Measurements from ENCODE around the gene ESR2.

ESR2 gene

GRCh38 chr14:64235652-64236640, 58.2 kb downstream of the ESR2 start:
- H3K4me1 ChIP-seq (ENCODE audit: insufficient read depth, low read length): no peaks in the 10 kb centered on the region

GRCh38 chr14:64234877-64235651, 59.1 kb downstream of the ESR2 start:
- WGBS: 90% methylated on average over 24 of the region's 24 CpGs
- Histone ChIP-seq H3K4me3 (ENCODE audit: low read length) (no peak overlapping the region), H3K4me1 (ENCODE audit: insufficient read depth, low read length) (no peaks in the 10 kb centered on the region), H3K27me3 (ENCODE audit: insufficient read depth, low read length) (no peaks in the 10 kb centered on the region), H3K9ac (ENCODE audit: low read depth, low read length) (no peak overlapping the region), H3K27ac (ENCODE audit: low read depth, low read length) (no peak overlapping the region), H3K36me3 (ENCODE audit: insufficient read depth, low read length) (peaks cover 15% of the 10 kb centered on the region), H3K9me3 (ENCODE audit: insufficient read depth, low read depth, low read length) (no peaks in the 10 kb centered on the region)

More at GRCh38 chr14:64235652-64236640, 58.2 kb downstream of the ESR2 start:
- Histone ChIP-seq H3K27me3 (ENCODE audit: insufficient read depth, low read length) (no peaks in the 10 kb centered on the region), H3K27ac (ENCODE audit: low read depth, low read length) (no peak overlapping the region), H3K36me3 (ENCODE audit: insufficient read depth, low read length) (peaks cover 15% of the 10 kb centered on the region), H3K4me3 (ENCODE audit: low read length) (no peak overlapping the region), H3K9me3 (ENCODE audit: insufficient read depth, low read depth, low read length) (no peaks in the 10 kb centered on the region), H3K9ac (ENCODE audit: low read depth, low read length) (no peak overlapping the region)
- 89% methylated on average over 13 of the region's 13 CpGs for WGBS

DNA sequence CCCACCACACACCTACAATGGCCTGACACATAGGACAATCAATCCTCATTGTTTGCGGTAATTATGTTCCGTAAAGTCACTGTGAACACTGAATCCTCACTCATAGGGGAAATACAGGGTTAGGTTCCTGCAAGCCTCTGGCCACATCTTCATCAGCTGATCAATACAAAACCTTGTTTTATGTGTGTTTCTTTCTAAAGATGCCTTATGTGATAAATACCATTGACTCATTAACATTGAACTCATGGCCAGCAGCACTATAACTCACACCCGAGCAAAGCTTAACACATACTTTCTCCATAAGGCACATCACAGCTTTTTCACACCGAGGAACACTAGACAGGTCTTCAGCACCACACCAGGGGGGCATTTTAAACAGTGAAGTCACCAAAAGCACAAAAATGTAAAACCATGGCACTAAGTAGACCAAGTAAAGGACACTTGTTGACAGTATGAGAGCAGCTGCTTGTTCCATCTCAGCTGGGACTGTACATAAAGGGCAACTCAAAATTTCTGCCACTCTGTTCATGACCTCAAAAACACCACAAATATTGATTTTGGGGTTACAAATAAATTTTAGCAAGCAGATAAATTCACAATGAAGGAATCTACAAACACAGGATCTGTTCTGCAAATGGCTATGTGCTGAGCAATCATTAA, 60.5 kb downstream of the ESR2 start:
- H3K9ac ChIP-seq (ENCODE audit: low read depth, low read length): no peak overlapping the region
- peaks cover 19% of the 10 kb centered on the region for H3K36me3 ChIP-seq (ENCODE audit: insufficient read depth, low read length)
- no peak overlapping the region for H3K27ac ChIP-seq (ENCODE audit: low read depth, low read length)
- no peaks in the 10 kb centered on the region for H3K4me1 ChIP-seq (ENCODE audit: insufficient read depth, low read length)
- H3K9me3 ChIP-seq (ENCODE audit: insufficient read depth, low read depth, low read length): no peaks in the 10 kb centered on the region
- H3K4me3 ChIP-seq (ENCODE audit: low read length): no peak overlapping the region
- 89% methylated on average over 4 of the region's 4 CpGs for WGBS
- no peaks in the 10 kb centered on the region for H3K27me3 ChIP-seq (ENCODE audit: insufficient read depth, low read length)

DNA sequence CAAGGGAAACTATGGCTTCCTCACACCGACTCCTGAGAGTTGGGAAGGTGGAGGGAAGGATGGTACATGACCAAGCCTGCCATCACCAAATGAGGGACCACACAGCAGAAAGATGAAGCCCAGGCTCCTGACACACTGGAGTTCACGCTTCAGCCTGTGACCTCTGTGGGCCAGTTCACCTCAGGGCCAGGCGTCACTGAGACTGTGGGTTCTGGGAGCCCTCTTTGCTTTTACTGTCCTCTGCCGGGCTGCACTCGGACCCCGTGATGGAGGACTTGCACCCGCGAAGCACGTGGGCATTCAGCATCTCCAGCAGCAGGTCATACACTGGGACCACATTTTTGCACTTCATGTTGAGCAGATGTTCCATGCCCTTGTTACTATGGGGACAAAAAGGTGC, 61.2 kb downstream of the ESR2 start:
- Histone ChIP-seq H3K9ac (ENCODE audit: low read depth, low read length) (no peak overlapping the region), H3K4me3 (ENCODE audit: low read length) (no peak overlapping the region), H3K9me3 (ENCODE audit: insufficient read depth, low read depth, low read length) (no peaks in the 10 kb centered on the region), H3K27ac (ENCODE audit: low read depth, low read length) (no peak overlapping the region), H3K36me3 (ENCODE audit: insufficient read depth, low read length) (peaks cover 26% of the 10 kb centered on the region), H3K27me3 (ENCODE audit: insufficient read depth, low read length) (no peaks in the 10 kb centered on the region), H3K4me1 (ENCODE audit: insufficient read depth, low read length) (no peaks in the 10 kb centered on the region)
- WGBS: 95% methylated on average over 9 of the region's 9 CpGs

DNA sequence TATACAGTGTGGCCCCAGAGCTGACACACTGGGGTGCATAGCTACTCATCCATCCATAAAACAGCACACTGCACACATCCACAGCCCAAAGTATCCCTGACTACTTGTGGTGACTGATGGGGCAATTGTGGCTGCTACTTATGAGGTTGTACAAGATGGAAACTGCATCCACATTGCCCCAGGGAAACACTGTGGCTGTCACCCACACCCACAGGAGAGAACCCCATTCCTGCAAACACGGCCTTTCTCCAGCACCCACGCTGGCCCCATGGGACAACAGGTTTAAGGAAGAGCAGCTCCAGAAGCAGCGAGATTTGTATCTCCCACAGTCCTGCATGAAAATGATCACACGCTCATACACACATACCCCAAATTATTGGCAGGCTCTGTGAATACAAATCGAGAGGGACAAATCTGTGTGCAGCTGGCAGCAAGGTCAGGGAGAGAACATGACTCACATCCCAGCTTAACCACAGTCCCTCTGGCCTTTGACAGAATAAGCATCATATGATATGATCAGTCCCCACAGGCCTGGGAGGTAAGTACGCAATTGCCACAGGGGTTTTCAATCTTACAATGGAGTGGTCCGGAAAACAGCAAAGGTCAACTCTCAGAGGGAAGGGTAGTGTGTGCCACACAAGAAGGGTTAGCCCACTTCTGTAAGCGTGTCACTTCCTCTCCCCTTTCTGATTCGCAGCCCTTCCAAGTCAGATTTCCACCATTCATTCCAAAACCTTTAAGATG, 61.9 kb downstream of the ESR2 start:
- Histone ChIP-seq H3K27me3 (ENCODE audit: insufficient read depth, low read length) (no peaks in the 10 kb centered on the region), H3K9ac (ENCODE audit: low read depth, low read length) (no peak overlapping the region), H3K36me3 (ENCODE audit: insufficient read depth, low read length) (peaks cover 33% of the 10 kb centered on the region), H3K27ac (ENCODE audit: low read depth, low read length) (no peak overlapping the region), H3K4me3 (ENCODE audit: low read length) (no peak overlapping the region), H3K4me1 (ENCODE audit: insufficient read depth, low read length) (no peaks in the 10 kb centered on the region), H3K9me3 (ENCODE audit: insufficient read depth, low read depth, low read length) (no peaks in the 10 kb centered on the region)
- 91% methylated on average over 9 of the region's 9 CpGs for WGBS

GRCh38 chr14:64229489-64229888, 64.7 kb downstream of the ESR2 start:
- Histone ChIP-seq H3K9me3 (ENCODE audit: insufficient read depth, low read depth, low read length) (no peaks in the 10 kb centered on the region), H3K9ac (ENCODE audit: low read depth, low read length) (no peak overlapping the region), H3K27ac (ENCODE audit: low read depth, low read length) (no peak overlapping the region), H3K4me3 (ENCODE audit: low read length) (no peak overlapping the region), H3K4me1 (ENCODE audit: insufficient read depth, low read length) (no peaks in the 10 kb centered on the region), H3K27me3 (ENCODE audit: insufficient read depth, low read length) (no peaks in the 10 kb centered on the region), H3K36me3 (ENCODE audit: insufficient read depth, low read length) (peaks cover 54% of the 10 kb centered on the region)
- WGBS: 96% methylated on average over 3 of the region's 3 CpGs

- Histone ChIP-seq H3K4me3 (ENCODE audit: low read length) (no peak overlapping the region), H3K27ac (ENCODE audit: low read depth, low read length) (no peak overlapping the region)
- WGBS: 86% methylated on average over 1 of the region's 1 CpG
These were observed 66.3 kb downstream of the ESR2 start for GRCh38 chr14:64227856-64228255.

DNA sequence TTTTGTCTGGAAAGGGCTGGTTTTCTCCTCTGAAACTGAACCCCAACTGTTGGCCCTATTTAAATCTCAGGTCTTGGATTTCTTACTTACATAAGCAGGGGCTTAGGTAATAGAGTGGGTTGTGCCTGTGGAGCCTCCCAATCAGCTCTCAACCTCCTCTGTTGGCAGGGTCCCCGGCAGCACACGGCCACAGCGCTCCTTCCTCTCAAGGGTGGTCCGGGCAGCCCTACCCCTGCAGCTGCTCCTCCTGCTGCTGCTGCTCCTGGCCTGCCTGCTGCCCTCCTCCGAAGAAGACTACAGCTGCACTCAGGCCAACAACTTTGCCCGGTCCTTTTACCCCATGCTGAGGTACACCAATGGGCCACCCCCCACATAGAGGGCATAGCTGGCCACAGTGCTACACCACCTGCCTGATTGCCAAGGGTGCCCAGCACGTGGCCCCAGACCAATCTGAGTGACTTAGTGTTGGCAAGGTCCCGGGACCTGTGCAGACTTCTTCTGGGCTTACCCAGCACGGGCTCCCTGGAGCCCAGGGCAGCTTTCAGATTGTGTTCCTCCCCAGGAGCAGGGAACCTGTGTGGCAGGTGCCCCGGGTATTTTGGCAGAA, 68.9 kb downstream of the ESR2 start:
- no peak overlapping the region; the same call in 1 of the 2 replicates for H3K9ac ChIP-seq (ENCODE audit: low read depth, low read length)
- H3K36me3 ChIP-seq (ENCODE audit: insufficient read depth, low read length): peaks cover 77% of the 10 kb centered on the region
- no peak overlapping the region for H3K4me3 ChIP-seq (ENCODE audit: low read length)
- no peaks in the 10 kb centered on the region for H3K4me1 ChIP-seq (ENCODE audit: insufficient read depth, low read length)
- no peaks in the 10 kb centered on the region for H3K9me3 ChIP-seq (ENCODE audit: insufficient read depth, low read depth, low read length)
- H3K27ac ChIP-seq (ENCODE audit: low read depth, low read length): no peak overlapping the region
- 94% methylated on average over 10 of the region's 10 CpGs for WGBS
- H3K27me3 ChIP-seq (ENCODE audit: insufficient read depth, low read length): no peaks in the 10 kb centered on the region

More at GRCh38 chr14:64227856-64228255, 66.3 kb downstream of the ESR2 start:
- Histone ChIP-seq H3K4me1 (ENCODE audit: insufficient read depth, low read length) (no peaks in the 10 kb centered on the region), H3K9me3 (ENCODE audit: insufficient read depth, low read depth, low read length) (no peaks in the 10 kb centered on the region), H3K9ac (ENCODE audit: low read depth, low read length) (no peak overlapping the region), H3K36me3 (ENCODE audit: insufficient read depth, low read length) (peaks cover 69% of the 10 kb centered on the region), H3K27me3 (ENCODE audit: insufficient read depth, low read length) (no peaks in the 10 kb centered on the region)

DNA sequence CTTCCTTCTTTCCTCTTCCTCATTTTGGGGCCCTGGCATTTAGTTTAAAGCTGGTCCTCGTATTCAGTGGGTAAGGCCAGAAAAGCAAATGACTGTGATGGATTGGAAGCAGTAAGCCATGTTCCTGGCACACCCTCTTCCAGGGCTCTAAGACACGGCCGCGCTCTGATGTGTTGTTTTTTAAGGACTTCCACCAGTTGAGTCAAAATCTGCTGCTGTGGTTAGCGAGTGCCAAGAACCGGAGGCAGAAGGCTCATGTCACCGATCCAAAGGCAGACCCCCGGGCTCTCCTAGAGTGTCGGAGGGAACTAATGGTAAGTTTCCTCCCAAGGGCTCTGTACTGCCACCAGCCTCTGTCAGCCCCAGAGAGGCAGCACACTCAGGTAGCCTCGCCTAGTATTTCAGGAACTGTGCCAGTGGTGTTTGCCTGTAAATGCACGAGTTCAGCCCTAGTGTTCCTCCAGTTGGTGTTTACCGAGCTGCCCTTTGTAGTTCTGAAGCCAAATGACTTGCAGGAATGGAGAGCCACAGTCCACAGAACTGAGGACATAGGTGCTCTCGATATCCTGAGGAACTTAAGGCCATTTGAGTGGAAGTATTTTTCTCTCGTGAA, 72.7 kb downstream of the ESR2 start:
- H3K4me3 ChIP-seq (ENCODE audit: low read length): no peak overlapping the region
- H3K4me1 ChIP-seq (ENCODE audit: insufficient read depth, low read length): no peaks in the 10 kb centered on the region
- H3K27me3 ChIP-seq (ENCODE audit: insufficient read depth, low read length): no peaks in the 10 kb centered on the region
- WGBS: 94% methylated on average over 14 of the region's 14 CpGs
- no peak overlapping the region for H3K27ac ChIP-seq (ENCODE audit: low read depth, low read length)
- peaks cover 92% of the 10 kb centered on the region for H3K36me3 ChIP-seq (ENCODE audit: insufficient read depth, low read length)
- no peak overlapping the region; the same call in 1 of the 2 replicates for H3K9ac ChIP-seq (ENCODE audit: low read depth, low read length)
- H3K9me3 ChIP-seq (ENCODE audit: insufficient read depth, low read depth, low read length): no peaks in the 10 kb centered on the region

DNA sequence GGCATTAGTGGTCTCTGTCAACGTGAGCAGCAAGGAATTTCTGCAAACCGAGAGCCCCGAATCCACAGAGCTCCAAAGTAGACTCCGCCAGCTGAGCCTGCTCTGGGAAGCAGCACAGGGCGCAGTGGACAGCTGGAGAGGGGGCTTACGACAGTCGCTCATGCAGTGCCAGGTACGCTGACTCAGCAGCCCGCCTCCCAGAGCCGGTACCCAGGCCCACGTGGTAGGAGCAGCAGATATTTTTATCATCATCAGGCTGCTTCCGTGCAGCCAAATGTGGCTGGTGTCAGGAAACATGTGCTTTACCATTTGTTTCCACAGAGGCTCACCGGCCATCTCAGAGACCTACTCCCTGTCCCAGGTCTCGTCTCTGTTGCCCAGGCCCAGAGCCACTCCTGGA, 73.7 kb downstream of the ESR2 start:
- H3K4me3 ChIP-seq (ENCODE audit: low read length): no peak overlapping the region
- peaks cover 97% of the 10 kb centered on the region for H3K36me3 ChIP-seq (ENCODE audit: insufficient read depth, low read length)
- no peaks in the 10 kb centered on the region for H3K4me1 ChIP-seq (ENCODE audit: insufficient read depth, low read length)
- no peak overlapping the region for H3K27ac ChIP-seq (ENCODE audit: low read depth, low read length)
- 93% methylated on average over 14 of the region's 14 CpGs for WGBS
- no peaks in the 10 kb centered on the region for H3K27me3 ChIP-seq (ENCODE audit: insufficient read depth, low read length)
- H3K9me3 ChIP-seq (ENCODE audit: insufficient read depth, low read depth, low read length): no peaks in the 10 kb centered on the region
- no peak overlapping the region for H3K9ac ChIP-seq (ENCODE audit: low read depth, low read length)
